PC-9 (cell line): Measurements from ENCODE around the gene MEPE.

Source experiments
- CTCF ChIP-seq: fragments of 200-600 bp; sonication (generic); conservative IDR thresholded peaks from 2 replicates; pipeline ENCODE4 v1.6.1; 2017; ENCODE audit warnings: mixed run types, antibody characterized with exemption, mild to moderate bottlenecking, moderate library complexity
- EZH2 ChIP-seq: fragments of 200-600 bp; sonication (generic); IDR thresholded peaks from 2 replicates; pipeline ENCODE4 v1.8.0; 2017; ENCODE audit warnings: antibody characterized with exemption, low read depth

GRCh38 chr4:87840149-87840548 is 7.4 kb downstream of the MEPE start:
- no peak for TF ChIP-seq CTCF
- no peak for TF ChIP-seq EZH2
